ENCODE measurements around the gene CARNS1. TPM values are rescaled to one million over a fixed set of nuclear protein-coding genes. Genes with fewer than 3 reads are reported as not detected.

The CARNS1 gene
- total and polyA plus RNA-seq, 9 of the 15 experiments (the other 6 are each of a cell fraction or from before 2014, with no cell fraction given) = 0.01 to 0.18 (median 0.06) TPM; not detected in 3

DNA sequence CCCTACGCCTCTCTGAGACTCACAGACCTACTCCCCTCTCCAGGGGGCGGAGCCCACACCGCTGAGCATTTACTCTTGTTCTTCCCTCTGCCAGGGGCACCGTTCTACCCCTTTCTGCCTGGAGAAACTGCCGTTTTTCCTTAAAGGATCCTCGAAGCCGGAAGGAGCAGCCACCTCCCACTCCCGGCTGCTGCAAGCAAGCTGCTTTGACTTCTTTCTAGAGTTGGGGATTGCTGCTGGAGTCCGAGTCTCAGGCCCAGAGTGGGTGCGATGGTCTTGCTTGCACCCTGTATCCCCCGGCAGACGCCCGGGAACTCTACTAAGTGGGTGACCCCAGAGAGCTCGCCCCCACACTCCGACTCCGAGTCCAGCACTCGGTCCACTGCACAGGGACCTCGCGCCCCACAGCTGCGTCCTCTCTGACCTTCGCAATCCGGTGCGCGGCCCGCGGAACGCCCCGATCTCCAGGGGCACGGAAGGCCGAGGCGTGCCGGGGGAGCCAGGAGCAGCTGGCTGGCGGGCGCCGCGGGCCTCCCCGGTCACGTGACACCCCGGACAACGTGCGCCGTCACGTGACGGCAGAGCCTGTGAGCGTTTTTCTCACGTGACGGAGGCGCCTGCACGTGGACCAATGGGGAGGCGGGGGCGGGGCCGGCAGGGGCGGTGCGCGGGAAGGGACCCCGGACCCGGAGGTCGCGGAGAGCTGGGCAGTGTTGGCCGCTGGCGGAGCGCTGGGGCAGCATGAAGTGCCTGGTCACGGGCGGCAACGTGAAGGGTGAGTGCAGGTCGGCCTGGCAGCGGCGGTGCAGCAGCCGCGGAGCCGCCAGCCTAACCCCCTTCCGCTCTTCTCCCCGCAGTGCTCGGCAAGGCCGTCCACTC, 23.9 kb upstream of the CARNS1 start, which contains the start of gene RAD9A (continued):
- no peak for TF ChIP-seq U2AF1 (optimal IDR thresholded peaks at IDR 0.05; ENCODE audit: low read depth, low read length)
- TF ChIP-seq ZNF699 (CRISPR knock-in tag; IDR thresholded peaks at IDR 0.05; ENCODE audit: insufficient replicate concordance) = no peak
- TF ChIP-seq RFX1 (IDR thresholded peaks at IDR 0.05) = no peak
- TF ChIP-seq GATAD2B (IDR thresholded peaks at IDR 0.05; ENCODE audit: borderline replicate concordance) = no peak
- TF ChIP-seq ZNF133 (CRISPR knock-in tag; IDR thresholded peaks at IDR 0.05) = no peak
- peak; percentile 95 for TF ChIP-seq MYC (IDR thresholded peaks at IDR 0.05; ENCODE audit: low read depth, low read length)
- peak; percentile 61; the same call in 1 of the 2 replicates for TF ChIP-seq MYC (CRISPR knock-in tag; IDR thresholded peaks at IDR 0.05; ENCODE audit: borderline replicate concordance, low read depth)
- no peak for TF ChIP-seq ZNF584 (CRISPR knock-in tag; IDR thresholded peaks at IDR 0.05; ENCODE audit: low read depth)
- no peak for TF ChIP-seq HNRNPH1 (optimal IDR thresholded peaks at IDR 0.05; ENCODE audit: low read depth, low read length)
- TF ChIP-seq ZNF12 (CRISPR knock-in tag; IDR thresholded peaks at IDR 0.05) = no peak
- TF ChIP-seq ESRRA (IDR thresholded peaks at IDR 0.05; ENCODE audit: borderline replicate concordance, low read depth) = peak; percentile 77
- TF ChIP-seq ZNF695 (CRISPR knock-in tag; IDR thresholded peaks at IDR 0.05) = no peak
- TF ChIP-seq MAFK (IDR thresholded peaks at IDR 0.05; ENCODE audit: low read length) = no peak
- TF ChIP-seq E2F4 (CRISPR knock-in tag; IDR thresholded peaks at IDR 0.05; ENCODE audit: low read depth) = no peak
- peak; percentile 14; the same call in 1 of the 2 replicates for TF ChIP-seq STAG1 (CRISPR knock-in tag; IDR thresholded peaks at IDR 0.05; ENCODE audit: borderline replicate concordance)
- peak in 1 of 2 experiments; percentile 66; a peak in 1 of 4 replicates for TF ChIP-seq RCOR1 (IDR thresholded peaks at IDR 0.05; ENCODE audit: borderline replicate concordance in 1 of 2, low read depth in 2 of 2, low read length in 2 of 2)
- TF ChIP-seq, protein P1, sequence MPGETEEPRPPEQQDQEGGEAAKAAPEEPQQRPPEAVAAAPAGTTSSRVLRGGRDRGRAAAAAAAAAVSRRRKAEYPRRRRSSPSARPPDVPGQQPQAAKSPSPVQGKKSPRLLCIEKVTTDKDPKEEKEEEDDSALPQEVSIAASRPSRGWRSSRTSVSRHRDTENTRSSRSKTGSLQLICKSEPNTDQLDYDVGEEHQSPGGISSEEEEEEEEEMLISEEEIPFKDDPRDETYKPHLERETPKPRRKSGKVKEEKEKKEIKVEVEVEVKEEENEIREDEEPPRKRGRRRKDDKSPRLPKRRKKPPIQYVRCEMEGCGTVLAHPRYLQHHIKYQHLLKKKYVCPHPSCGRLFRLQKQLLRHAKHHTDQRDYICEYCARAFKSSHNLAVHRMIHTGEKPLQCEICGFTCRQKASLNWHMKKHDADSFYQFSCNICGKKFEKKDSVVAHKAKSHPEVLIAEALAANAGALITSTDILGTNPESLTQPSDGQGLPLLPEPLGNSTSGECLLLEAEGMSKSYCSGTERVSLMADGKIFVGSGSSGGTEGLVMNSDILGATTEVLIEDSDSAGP (CRISPR knock-in tag; IDR thresholded peaks at IDR 0.05) = no peak
- TF ChIP-seq ZNF75A (CRISPR knock-in tag; IDR thresholded peaks at IDR 0.05) = no peak
- TF ChIP-seq KDM2B (CRISPR knock-in tag; IDR thresholded peaks at IDR 0.05) = peak; percentile 62; the same call in 1 of the 2 replicates
- no peak for TF ChIP-seq MCM2 (IDR thresholded peaks at IDR 0.05; ENCODE audit: low read depth)
- no peak for TF ChIP-seq ATF1 (CRISPR knock-in tag; IDR thresholded peaks at IDR 0.05)
- TF ChIP-seq ATF1 (tag; IDR thresholded peaks at IDR 0.05) = peak; percentile 88
- TF ChIP-seq NR3C1 (CRISPR knock-in tag; IDR thresholded peaks at IDR 0.05) = peak; percentile 88
- TF ChIP-seq ARID2 (IDR thresholded peaks at IDR 0.05) = no peak
- TF ChIP-seq SOX6 (IDR thresholded peaks at IDR 0.05) = peak; percentile 40; the same call in 1 of the 2 replicates
- no peak for TF ChIP-seq EHMT2 (IDR thresholded peaks at IDR 0.05)
- TF ChIP-seq ADNP (tag; IDR thresholded peaks at IDR 0.05) = no peak

Measured in K562 (cell line).